K562 (cell line): ENCODE measurements around the gene ASB4. TPM values are rescaled to one million over a fixed set of nuclear protein-coding genes. Genes with fewer than 3 reads are reported as not detected.

Experiments
- ATAC-seq: fragments of 200-7000 bp; cut with Tn5 transposase; 3 replicates; pipeline ENCODE4 v1.9.1; 2020; ENCODE audit warnings: moderate library complexity
- BruUV-seq: library from RNA; stranded (reverse); fragments of 400-500 nt; replicated peaks from 2 replicates; lab custom pipeline; 2021; lab: Mats Ljungman, UMichigan
- CTCF ChIA-PET: fragments of 300-600 bp; formaldehyde crosslinking; extraction: SDS; loops from one replicate; lab custom pipeline; 2021; ENCODE audit warnings: low intra/inter-chr PET ratio; lab: Yijun Ruan, JAX
- POLR2A ChIA-PET: fragments of 300-600, 350-650 bp; sonication (Branson Sonifier 250); formaldehyde crosslinking; extraction: SDS; loops from one replicate; lab custom pipeline; 2021; ENCODE audit warnings: antibody characterized with exemption, inconsistent platforms; lab: Yijun Ruan, JAX
- DNase-seq, 4 experiments: peaks; one replicate each; pipeline versions ENCODE4 v3.0.0 to v3.0.0-alpha.2; 2011 to 2018; ENCODE audit warnings: low spot score in 3 of 4, mixed read lengths in 3 of 4; ENCODE audit errors: extremely low read depth in 1 of 4
- FAIRE-seq: peaks from 2 replicates; lab custom pipeline; 2011; peaks lifted over from hg19 to GRCh38; lab: Jason Lieb, UNC
- H2AFZ ChIP-seq: 2 replicates; pipeline ENCODE4 v1.6.0; 2011; ENCODE audit warnings: low read depth, low read length, control low read depth, inconsistent platforms
- H3K27ac ChIP-seq: fragments of 200-600 bp; 3 replicates; pipeline ENCODE4 v1.8.0; 2011; ENCODE audit warnings: low read depth, mild to moderate bottlenecking, control low read depth, inconsistent platforms, low read length, moderate library complexity, mixed read lengths; ENCODE audit errors: extremely low read depth
- H3K27me3 ChIP-seq, 2 experiments: fragments of 300-600 bp in 1 of 2; 2 replicates in 1 of 2; 3 replicates in 1 of 2; pipeline versions ENCODE4 v1.6.0 to v1.8.0; 2011; ENCODE audit warnings: inconsistent platforms in 2 of 2, low read length in 2 of 2, mild to moderate bottlenecking in 1 of 2, mixed read lengths in 1 of 2, moderate library complexity in 1 of 2; ENCODE audit not compliant: control insufficient read depth in 2 of 2, insufficient read depth in 2 of 2
- H3K36me3 ChIP-seq: fragments of 300-600 bp; 3 replicates; pipeline ENCODE4 v1.8.0; 2011; ENCODE audit warnings: mild to moderate bottlenecking, low read length, inconsistent platforms; ENCODE audit not compliant: control insufficient read depth, insufficient read depth
- H3K4me1 ChIP-seq, 2 experiments: fragments of 200-600 bp in 1 of 2; replicated peaks in 1 of 2; 2 replicates in 1 of 2; 3 replicates in 1 of 2; pipeline versions ENCODE4 v1.5.1 to v1.8.0; 2011; ENCODE audit warnings: inconsistent platforms in 2 of 2, low read length in 2 of 2, mild to moderate bottlenecking in 1 of 2, mixed read lengths in 1 of 2, moderate library complexity in 1 of 2; ENCODE audit not compliant: control insufficient read depth in 2 of 2, insufficient read depth in 2 of 2
- H3K4me2 ChIP-seq: 2 replicates; pipeline ENCODE4 v1.6.1; 2011; ENCODE audit warnings: low read length, control low read depth, inconsistent platforms, mixed read lengths; ENCODE audit not compliant: insufficient read depth
- H3K4me3 ChIP-seq: fragments of 200-600 bp; sonication (generic), shearing (Covaris generic); 2 replicates; pipeline ENCODE4 v1.5.1; 2016; ENCODE audit warnings: control low read depth, inconsistent platforms
- H3K79me2 ChIP-seq: fragments of 200-600 bp; 3 replicates; pipeline ENCODE4 v1.8.0; 2011; ENCODE audit warnings: low read length, inconsistent platforms; ENCODE audit not compliant: control insufficient read depth, insufficient read depth
- H3K9ac ChIP-seq, 2 experiments: 2 replicates each; pipeline versions ENCODE4 v1.6.0 to v1.6.1; 2011; ENCODE audit warnings: low read depth in 2 of 2, low read length in 2 of 2, control low read depth in 1 of 2, inconsistent platforms in 1 of 2, mild to moderate bottlenecking in 1 of 2, mixed read lengths in 1 of 2; ENCODE audit not compliant: insufficient read depth in 1 of 2
- H3K9me1 ChIP-seq: one replicate; pipeline ENCODE4 v1.6.0; 2011; ENCODE audit warnings: inconsistent platforms, mild to moderate bottlenecking, low read length, moderate library complexity; ENCODE audit not compliant: control insufficient read depth, insufficient read depth
- H3K9me3 ChIP-seq: replicated peaks from 2 replicates; pipeline ENCODE4 v1.5.1; 2011; ENCODE audit warnings: low read depth, low read length, inconsistent platforms; ENCODE audit not compliant: control insufficient read depth, insufficient read depth
- H4K20me1 ChIP-seq: replicated peaks from 2 replicates; pipeline ENCODE4 v1.6.1; 2011; ENCODE audit warnings: low read length, inconsistent platforms, mixed read lengths; ENCODE audit not compliant: control insufficient read depth, insufficient read depth
- CSDE1 ChIP-seq, 2 experiments: fragments of 450-650 bp; IDR thresholded peaks; 2 replicates each; pipeline ENCODE4 v1.6.1; 2016; ENCODE audit warnings: mild to moderate bottlenecking in 1 of 2
- ELF2 ChIP-seq: fragments of 250-450 bp; sonication (Bioruptor Pico); IDR thresholded peaks from 2 replicates; pipeline ENCODE4 v1.5.0; 2021; ENCODE audit warnings: mild to moderate bottlenecking
- GABPB2 ChIP-seq: fragments of 250-450 bp; sonication (Bioruptor Pico); conservative IDR thresholded peaks from 2 replicates; pipeline ENCODE4 v1.5.1; 2021; ENCODE audit warnings: mild to moderate bottlenecking
- GTF2A2 ChIP-seq: IDR thresholded peaks from 2 replicates; pipeline ENCODE4 v1.6.1; 2016; ENCODE audit warnings: mild to moderate bottlenecking, missing genetic modification characterization, missing compliant biosample characterization
- MBD2 ChIP-seq: sonication (generic); IDR thresholded peaks from 2 replicates; pipeline ENCODE4 v1.6.1; 2016; ENCODE audit warnings: low read depth, borderline replicate concordance
- SPI1 ChIP-seq: IDR thresholded peaks from 2 replicates; pipeline ENCODE4 v1.6.1; 2011; ENCODE audit warnings: low read depth, low read length, control low read depth, borderline replicate concordance
- SRSF3 ChIP-seq: fragments of 200-400 bp; formaldehyde crosslinking; IDR thresholded peaks from 2 replicates; pipeline ENCODE4 v1.6.1; 2016; ENCODE audit warnings: mild to moderate bottlenecking, low read length, moderate library complexity; ENCODE audit not compliant: insufficient read depth
- TAF15 ChIP-seq: fragments of 200-400 bp; formaldehyde crosslinking; IDR thresholded peaks from 2 replicates; pipeline ENCODE4 v1.6.1; 2017; ENCODE audit warnings: mild to moderate bottlenecking, low read depth, low read length, moderate library complexity
- WHSC1 ChIP-seq: IDR thresholded peaks from one replicate; pipeline ENCODE4 v1.6.1; 2012; ENCODE audit warnings: low read length, control low read depth, inconsistent platforms
- ZBTB12 ChIP-seq: fragments of 250-450 bp; sonication (Bioruptor Pico); IDR thresholded peaks from 2 replicates; pipeline ENCODE4 v1.4.0; 2020
- ZNF311 ChIP-seq: fragments of 250-450 bp; sonication (Bioruptor Pico); IDR thresholded peaks from 2 replicates; pipeline ENCODE4 v1.4.0; 2020; ENCODE audit warnings: mild to moderate bottlenecking, moderate library complexity
- ZNF830 ChIP-seq: fragments of 250-450 bp; sonication (Bioruptor Pico); IDR thresholded peaks from 2 replicates; pipeline ENCODE4 v1.5.0; 2021; ENCODE audit warnings: mild to moderate bottlenecking
- WGBS: fragments of 100-300 bp; shearing (Covaris generic); methylation state at CpG from one replicate; pipeline ENCODE4 v1.1.6; 2016; ENCODE audit warnings: low coverage, mixed read lengths; ENCODE audit not compliant: insufficient coverage; ENCODE audit errors: missing lambda C conversion rate; 5-methylcytosine and 5-hydroxymethylcytosine counted together
- in situ Hi-C: fragments of 300-500 bp; cut with MboI; formaldehyde crosslinking; loops from 4 replicates; pipeline ENCODE4 v1.15.0; 2018; ENCODE audit warnings: inconsistent platforms, mixed read lengths
- intact Hi-C: fragments of 100-400 bp; cut with micrococcal nuclease; formaldehyde crosslinking; loops from 2 replicates; pipeline ENCODE4 v1.14.2; 2022
- polyA plus RNA-seq, 8 experiments: library from polyadenylated mRNA; depleted of rRNA in 4 of 8; stranded (reverse) in 5 of 8; unstranded in 3 of 8; fragments of >200 nt; fragmentation: Nextera tagmentation in 2 of 8; fragmentation: Illumina TruSeq in 1 of 8; extraction: Ambion mirVana in 2 of 8; extraction: Trizol in 1 of 8; gene quantifications; 2 replicates each; pipeline versions ENCODE4 v1.2.1 to v1.2.3, GENCODE V29; 2011 to 2014; ENCODE audit warnings: inconsistent platforms in 1 of 8, missing spikeins in 1 of 8
- total RNA-seq, 7 experiments: library from RNA; depleted of rRNA in 6 of 7; stranded (reverse); fragments of >200 nt in 6 of 7; fragmentation: Illumina TruSeq in 2 of 7; extraction: Trizol in 2 of 7; gene quantifications; 2 replicates each; pipeline versions ENCODE4 v1.2.1 to v1.2.3, GENCODE V29; 2011 to 2021; ENCODE audit warnings: low replicate concordance in 1 of 7

The ASB4 gene
- total and polyA plus RNA-seq, 9 of the 15 experiments (the other 6 are each of a cell fraction or from before 2014, with no cell fraction given): 0.03 to 0.07 TPM; not detected in 7

GRCh38 chr7:95525503-95525902 is 39.8 kb downstream of the ASB4 start:
- no peak for TF ChIP-seq CSDE1 (IDR thresholded peaks at IDR 0.05)
- no peak for TF ChIP-seq ZBTB12 (CRISPR knock-in tag)
- TF ChIP-seq SPI1: no peak
- TF ChIP-seq GABPB2 (CRISPR knock-in tag): no peak
- TF ChIP-seq ZNF311 (CRISPR knock-in tag): no peak
- TF ChIP-seq ZNF830 (CRISPR knock-in tag): no peak
- no peak for TF ChIP-seq ELF2 (CRISPR knock-in tag)
- no peak for TF ChIP-seq SRSF3
- TF ChIP-seq TAF15: no peak
- no peak for TF ChIP-seq GTF2A2 (tag)
- no peak for TF ChIP-seq MBD2
- no peak for TF ChIP-seq WHSC1
- DNase-seq (no peak), ATAC-seq (no peak), FAIRE-seq (no peak)
- intact Hi-C loops: no loop called here
- Histone ChIP-seq H3K9me3 (no peaks in the 10 kb centered on the region), H3K4me3 (no peak overlapping the region), H3K4me2 (no peak overlapping the region), H3K9me1 (no peaks in the 10 kb centered on the region), H3K27me3 (peaks cover 0 to 5% of the 10 kb centered on the region in 2 experiments; a peak in 1 of 5 replicates), H3K27ac (no peak overlapping the region), H3K9ac (no peak overlapping the region), H3K36me3 (no peaks in the 10 kb centered on the region), H3K79me2 (no peaks in the 10 kb centered on the region), H4K20me1 (no peaks in the 10 kb centered on the region), H2AFZ (no peak overlapping the region), H3K4me1 (peaks cover 0 to 4% of the 10 kb centered on the region in 2 experiments; a peak in 1 of 5 replicates)
- 0% methylated on average over 3 of the region's 3 CpGs for WGBS
- ChIA-PET POLR2A (interaction anchor here (0.6 to 1.0 kb wide), 2 partner anchors 162 to 1473 kb away, joined by 4 read pairs; no protein-coding TSS in a partner anchor), CTCF (no interaction called here)
- in situ Hi-C loops: no loop called here
- BruUV-seq: no TSS peak
